H1 (cell line): ENCODE measurements around the gene DGKZ. TPM values are rescaled to one million over a fixed set of nuclear protein-coding genes. Genes with fewer than 3 reads are reported as not detected.

Source experiments
- CTCF ChIA-PET: fragments of 300-600 bp; sonication (Branson Sonifier 250); formaldehyde crosslinking; loops from one replicate; lab custom pipeline; 2021; ENCODE audit not compliant: partially characterized antibody; lab: Charles Lee
- POLR2A ChIA-PET: fragments of 300-600 bp; sonication (Branson Sonifier 250); formaldehyde crosslinking; loops from one replicate; lab custom pipeline; 2021; ENCODE audit warnings: inconsistent platforms; ENCODE audit not compliant: partially characterized antibody; lab: Charles Lee
- DNase-seq, 2 experiments: peaks; one replicate each; pipeline versions ENCODE4 v3.0.0 to v3.0.0-alpha.2; 2010 to 2022; ENCODE audit warnings: low spot score in 2 of 2, low read depth in 1 of 2, mixed read lengths in 1 of 2
- FAIRE-seq: peaks from 2 replicates; lab custom pipeline; 2011; peaks lifted over from hg19 to GRCh38; lab: Jason Lieb, UNC
- H2AFZ ChIP-seq: 2 replicates; pipeline ENCODE4 v1.8.1; 2012; ENCODE audit warnings: low read length, inconsistent platforms
- H2AK5ac ChIP-seq: 2 replicates; pipeline ENCODE4 v1.6.1; 2013; ENCODE audit warnings: low read depth, low read length
- H2BK120ac ChIP-seq: replicated peaks from 2 replicates; pipeline ENCODE3; 2013; ENCODE audit warnings: low read depth, low read length, inconsistent platforms
- H2BK12ac ChIP-seq: 2 replicates; pipeline ENCODE4 v1.6.1; 2013; ENCODE audit warnings: low read depth, low read length
- H2BK15ac ChIP-seq: 2 replicates; pipeline ENCODE4 v1.6.1; 2013; ENCODE audit warnings: low read length
- H2BK20ac ChIP-seq: 2 replicates; pipeline ENCODE4 v1.6.1; 2013; ENCODE audit warnings: low read length
- H2BK5ac ChIP-seq: 2 replicates; pipeline ENCODE4 v1.6.1; 2013; ENCODE audit warnings: low read depth, low read length
- H3K14ac ChIP-seq: 2 replicates; pipeline ENCODE4 v1.6.1; 2013; ENCODE audit warnings: inconsistent platforms; ENCODE audit not compliant: insufficient read length
- H3K18ac ChIP-seq: 2 replicates; pipeline ENCODE4 v1.6.1; 2013; ENCODE audit warnings: low read length; ENCODE audit errors: extremely low read depth
- H3K23ac ChIP-seq: 2 replicates; pipeline ENCODE4 v1.6.1; 2013; ENCODE audit warnings: inconsistent platforms; ENCODE audit not compliant: insufficient read length
- H3K23me2 ChIP-seq: 2 replicates; pipeline ENCODE4 v1.6.1; 2013; ENCODE audit warnings: low read depth, low read length
- H3K27ac ChIP-seq: 2 replicates; pipeline ENCODE4 v1.6.1; 2011; ENCODE audit warnings: low read depth, low read length, inconsistent platforms
- H3K27me3 ChIP-seq, 4 experiments: replicated peaks in 1 of 4; 1 replicate in 1 of 4; 2 replicates in 3 of 4; pipeline versions ENCODE4 v1.6.1 to v1.8.1; 2011 to 2013; ENCODE audit warnings: low read length in 3 of 4, mild to moderate bottlenecking in 3 of 4, inconsistent platforms in 2 of 4, mixed read lengths in 2 of 4, moderate library complexity in 1 of 4; ENCODE audit not compliant: control insufficient read depth in 3 of 4, insufficient read depth in 3 of 4; ENCODE audit errors: extremely low read depth in 1 of 4
- H3K36me3 ChIP-seq, 4 experiments: 2 replicates each; pipeline versions ENCODE4 v1.6.1 to v1.8.1; 2011 to 2013; ENCODE audit warnings: mild to moderate bottlenecking in 4 of 4, low read length in 3 of 4, moderate library complexity in 2 of 4, control low read depth in 1 of 4, inconsistent platforms in 1 of 4; ENCODE audit not compliant: insufficient read depth in 4 of 4, control insufficient read depth in 2 of 4
- H3K4ac ChIP-seq: replicated peaks from 2 replicates; pipeline ENCODE3; 2013; ENCODE audit warnings: low read length, low read depth, mixed read lengths, inconsistent platforms; ENCODE audit not compliant: insufficient read length
- H3K4me1 ChIP-seq, 4 experiments: replicated peaks in 1 of 4; 1 replicate in 1 of 4; 2 replicates in 3 of 4; pipeline versions ENCODE4 v1.6.1 to v1.8.1; 2011 to 2013; ENCODE audit warnings: low read length in 3 of 4, inconsistent platforms in 2 of 4, mixed read lengths in 1 of 4; ENCODE audit not compliant: insufficient read depth in 4 of 4, control insufficient read depth in 3 of 4
- H3K4me2 ChIP-seq, 2 experiments: 2 replicates each; pipeline versions ENCODE4 v1.6.1 to v1.8.1; 2011 to 2013; ENCODE audit warnings: low read depth in 2 of 2, low read length in 2 of 2, control low read depth in 1 of 2, inconsistent platforms in 1 of 2, mild to moderate bottlenecking in 1 of 2; ENCODE audit not compliant: insufficient read depth in 1 of 2
- H3K4me3 ChIP-seq, 4 experiments: fragments of 200-600, 300-600 bp in 1 of 4; sonication (generic), shearing (Covaris generic), sonication (Bioruptor Twin) in 1 of 4; 2 replicates each; pipeline versions ENCODE4 v1.5.1 to v1.8.1; 2011 to 2016; ENCODE audit warnings: low read length in 4 of 4, low read depth in 3 of 4, control low read depth in 2 of 4, inconsistent platforms in 2 of 4, mild to moderate bottlenecking in 2 of 4, mixed read lengths in 1 of 4, moderate library complexity in 1 of 4; ENCODE audit not compliant: insufficient read depth in 2 of 4; ENCODE audit errors: extremely low read depth in 1 of 4
- H3K56ac ChIP-seq: replicated peaks from 2 replicates; pipeline ENCODE3; 2013; ENCODE audit warnings: low read depth, mild to moderate bottlenecking, mixed read lengths, low read length, inconsistent platforms; ENCODE audit not compliant: insufficient read length
- H3K79me1 ChIP-seq: 2 replicates; pipeline ENCODE4 v1.6.1; 2013; ENCODE audit warnings: low read depth, low read length, control low read depth
- H3K79me2 ChIP-seq, 2 experiments: 2 replicates each; pipeline versions ENCODE4 v1.6.1 to v1.8.1; 2012 to 2013; ENCODE audit warnings: low read length in 2 of 2, mild to moderate bottlenecking in 2 of 2, inconsistent platforms in 1 of 2; ENCODE audit not compliant: insufficient read depth in 2 of 2, control insufficient read depth in 1 of 2
- H3K9ac ChIP-seq, 4 experiments: replicated peaks in 1 of 4; 1 replicate in 1 of 4; 2 replicates in 3 of 4; pipeline versions ENCODE4 v1.6.1 to v1.8.1; 2011 to 2013; ENCODE audit warnings: low read depth in 3 of 4, low read length in 3 of 4, control low read depth in 2 of 4, mild to moderate bottlenecking in 2 of 4, moderate library complexity in 2 of 4, inconsistent platforms in 1 of 4; ENCODE audit errors: extremely low read depth in 1 of 4
- H3K9me3 ChIP-seq, 2 experiments: 2 replicates each; pipeline versions ENCODE4 v1.6.1 to v1.8.1; 2012 to 2013; ENCODE audit warnings: mild to moderate bottlenecking in 2 of 2, moderate library complexity in 2 of 2, control low read depth in 1 of 2, inconsistent platforms in 1 of 2, low read depth in 1 of 2, low read length in 1 of 2, mixed read lengths in 1 of 2; ENCODE audit not compliant: insufficient read depth in 2 of 2
- H4K20me1 ChIP-seq, 2 experiments: replicated peaks in 1 of 2; 2 replicates each; pipeline versions ENCODE3 to v1.8.1; 2011 to 2013; ENCODE audit warnings: inconsistent platforms in 2 of 2, low read length in 2 of 2, mild to moderate bottlenecking in 1 of 2; ENCODE audit not compliant: insufficient read depth in 2 of 2, control insufficient read depth in 1 of 2
- H4K5ac ChIP-seq: 2 replicates; pipeline ENCODE4 v1.6.1; 2013; ENCODE audit warnings: low read length, low read depth, mixed read lengths, inconsistent platforms; ENCODE audit not compliant: insufficient read length
- H4K8ac ChIP-seq: 2 replicates; pipeline ENCODE4 v1.8.0; 2013; ENCODE audit warnings: mild to moderate bottlenecking, moderate library complexity, low read length, inconsistent platforms; ENCODE audit not compliant: insufficient read depth; ENCODE audit errors: extremely low read depth
- H4K91ac ChIP-seq: replicated peaks from 2 replicates; pipeline ENCODE3; 2013; ENCODE audit warnings: low read length, mixed read lengths, inconsistent platforms; ENCODE audit not compliant: insufficient read length
- BACH1 ChIP-seq: IDR thresholded peaks from 2 replicates; pipeline ENCODE4 v1.6.1; 2012; ENCODE audit warnings: low read length, improper control_type of control experiment
- BRCA1 ChIP-seq: IDR thresholded peaks from 2 replicates; pipeline ENCODE4 v1.6.1; 2012; ENCODE audit warnings: low read depth, low read length, improper control_type of control experiment
- JUND ChIP-seq: IDR thresholded peaks from 2 replicates; pipeline ENCODE4 v1.6.1; 2011; ENCODE audit warnings: mild to moderate bottlenecking, improper control_type of control experiment, low read length
- RAD21 ChIP-seq, 2 experiments: IDR thresholded peaks in 1 of 2; conservative IDR thresholded peaks in 1 of 2; 2 replicates each; pipeline ENCODE4 v1.6.1; 2011; ENCODE audit warnings: low read depth in 2 of 2, low read length in 2 of 2, improper control_type of control experiment in 1 of 2, inconsistent platforms in 1 of 2, mild to moderate bottlenecking in 1 of 2, moderate library complexity in 1 of 2
- WGBS, 2 experiments: shearing (Covaris generic) in 1 of 2; methylation state at CpG; one replicate each; pipeline versions ENCODE4 v1.1.6 to v1.1.7; 2013 to 2015; ENCODE audit warnings: low lambda C conversion rate in 2 of 2, mixed read lengths in 2 of 2, inconsistent platforms in 1 of 2, low coverage in 1 of 2, missing lambda C conversion rate in 1 of 2; ENCODE audit not compliant: insufficient replicate concordance in 2 of 2, insufficient coverage in 1 of 2, insufficient read length in 1 of 2; ENCODE audit errors: extremely low coverage in 1 of 2, missing lambda C conversion rate in 1 of 2; 5-methylcytosine and 5-hydroxymethylcytosine counted together
- polyA plus RNA-seq, 7 experiments: library from polyadenylated mRNA; depleted of rRNA in 3 of 7; stranded (reverse) in 5 of 7; unstranded in 2 of 7; fragments of >200 nt in 5 of 7; fragments of 200-250 nt in 2 of 7; gene quantifications; 1 replicate in 5 of 7; 2 replicates in 1 of 7; 4 replicates in 1 of 7; pipeline versions ENCODE4 v1.2.1 to v1.2.3, GENCODE V29; 2011 to 2013; ENCODE audit warnings: missing spikeins in 2 of 7, mixed read lengths in 2 of 7
- total RNA-seq: library from RNA; stranded (reverse); fragmentation: NEBNext Ultra II Directional; extraction: Animal tissue kit (Norgen Biotek cat#: 25700); gene quantifications from 2 replicates; pipeline ENCODE4 v1.2.1, GENCODE V29; 2021
- TF ChIP-seq, protein P1 (sequence below), 3 experiments: IDR thresholded peaks; 1 replicate in 2 of 3; 2 replicates in 1 of 3; pipeline versions ENCODE4 v1.5.1 to v1.6.1; 2011; ENCODE audit warnings: low read length in 3 of 3, mild to moderate bottlenecking in 3 of 3, inconsistent platforms in 2 of 3, low read depth in 1 of 3, moderate library complexity in 1 of 3; ENCODE audit not compliant: insufficient read depth in 1 of 3; ENCODE audit errors: control extremely low read depth in 1 of 3

Gene DGKZ
- total and polyA plus RNA-seq, 2 of the 8 experiments (the other 6 are each of a cell fraction or from before 2014, with no cell fraction given): 84.4 to 184 TPM

DNA sequence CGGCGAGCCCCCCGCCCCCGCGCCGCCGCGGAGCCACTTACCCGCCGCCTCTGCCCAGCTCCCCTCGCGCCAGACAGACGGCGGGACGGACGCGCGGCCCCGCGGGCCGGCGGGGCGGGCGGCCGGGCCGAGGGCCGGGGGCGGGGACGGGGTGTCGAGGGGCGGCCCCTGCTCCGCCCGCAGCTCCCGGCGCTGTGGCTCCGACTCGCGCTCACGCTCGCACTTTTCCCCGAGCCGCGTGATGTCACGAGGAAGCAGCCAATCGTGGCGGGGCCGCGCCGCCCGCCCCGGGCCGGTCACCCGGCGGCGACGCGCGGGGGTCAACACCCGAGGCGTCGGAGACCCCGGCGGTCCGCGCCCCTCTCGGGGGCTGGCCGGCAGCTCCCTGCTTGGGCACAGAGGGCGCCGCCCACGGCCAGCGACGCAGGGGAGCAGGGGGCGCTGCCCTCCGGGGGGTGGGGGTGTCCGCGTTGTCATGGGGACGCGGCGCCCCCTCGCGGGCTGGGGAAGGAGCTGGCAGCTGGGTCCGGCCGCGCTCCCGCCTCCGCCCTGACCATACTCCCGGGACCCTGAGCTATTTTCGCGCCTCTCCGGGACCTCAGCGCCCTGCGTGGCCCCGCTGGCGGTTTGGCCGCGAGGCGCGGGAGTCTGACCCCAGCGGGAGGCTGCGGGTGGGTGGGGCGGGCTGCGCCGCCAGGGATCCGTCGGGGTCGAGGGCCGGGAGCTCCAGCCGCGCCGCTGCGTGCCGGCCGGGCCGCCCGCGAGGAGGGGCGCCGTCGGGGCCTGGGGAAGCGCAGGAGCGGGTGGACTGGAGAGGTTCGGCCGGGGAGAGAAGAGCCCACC lies 44.5 kb downstream of the DGKZ start, which contains the start of gene CHRM4:
Gene CHRM4, minus strand, starts transcription at position 199 of the 843 bp plus-strand sequence. CDS start 5,219 bp downstream, outside the sequence.
- Histone ChIP-seq H3K9ac (no peak within 1 kb of the TSS), H3K4me3 (peak within 1 kb of the TSS; percentile 28 to 62 (median 50)), H2BK12ac (no peak within 1 kb of the TSS), H2BK20ac (no peak within 1 kb of the TSS), H3K23me2 (peaks cover 30% of the 10 kb centered on the region), H2BK15ac (no peak within 1 kb of the TSS), H3K36me3 (peaks cover 0 to under 1% (median 0%) of the 10 kb centered on the region in 4 experiments; a peak in 1 of 8 replicates), H3K79me2 (no peaks in the 10 kb centered on the region), H4K20me1 (peaks cover 1 to 14% of the 10 kb centered on the region in 2 experiments), H3K14ac (no peak within 1 kb of the TSS), H3K27me3 (peaks cover 19 to 49% (median 40%) of the 10 kb centered on the region in 4 experiments), H3K18ac (no peak within 1 kb of the TSS; the same call in 1 of the 2 replicates), H3K4ac (no peak within 1 kb of the TSS), H4K8ac (peak within 1 kb of the TSS; percentile 12), H3K79me1 (no peaks in the 10 kb centered on the region), H2BK5ac (no peak within 1 kb of the TSS), H3K9me3 (no peaks in the 10 kb centered on the region; a peak in 1 of 4 replicates), H4K5ac (no peak within 1 kb of the TSS), H3K56ac (no peak within 1 kb of the TSS), H2BK120ac (no peak within 1 kb of the TSS), H3K27ac (no peak within 1 kb of the TSS)
- DNase-seq: peak in 1 of 2 experiments; percentile 82
- WGBS, 2 experiments: 4% methylated on average over 30 of the region's 123 CpGs; no CpG with 5 or more reads in 1 of the 2 experiments
- POLR2A ChIA-PET: interaction anchor here (1.0 to 4.9 kb wide), 9 partner anchors 8 to 271 kb away, joined by 3 to 35 read pairs (median 4); partner anchors contain the start of gene MDK
- CTCF ChIA-PET: interaction anchor here (0.6 to 7.7 kb wide), 22 partner anchors 8 to 309 kb away, joined by 3 to 124 read pairs (median 4); partner anchors contain the start of genes ARHGAP1 and ATG13
- TF ChIP-seq JUND (no peak), RAD21 (IDR thresholded peaks at IDR 0.05 in 1 of 2, conservative IDR thresholded peaks at IDR 0.05 in 1 of 2; ENCODE audit: low read depth in 2 of 2, low read length in 2 of 2) (peak; percentile 27 to 49; a peak in 3 of 4 replicates), BRCA1 (no peak), BACH1 (0 out of 2 replicates have a peak, but pooled peaks have one; percentile 13)
- TF ChIP-seq, protein P1, sequence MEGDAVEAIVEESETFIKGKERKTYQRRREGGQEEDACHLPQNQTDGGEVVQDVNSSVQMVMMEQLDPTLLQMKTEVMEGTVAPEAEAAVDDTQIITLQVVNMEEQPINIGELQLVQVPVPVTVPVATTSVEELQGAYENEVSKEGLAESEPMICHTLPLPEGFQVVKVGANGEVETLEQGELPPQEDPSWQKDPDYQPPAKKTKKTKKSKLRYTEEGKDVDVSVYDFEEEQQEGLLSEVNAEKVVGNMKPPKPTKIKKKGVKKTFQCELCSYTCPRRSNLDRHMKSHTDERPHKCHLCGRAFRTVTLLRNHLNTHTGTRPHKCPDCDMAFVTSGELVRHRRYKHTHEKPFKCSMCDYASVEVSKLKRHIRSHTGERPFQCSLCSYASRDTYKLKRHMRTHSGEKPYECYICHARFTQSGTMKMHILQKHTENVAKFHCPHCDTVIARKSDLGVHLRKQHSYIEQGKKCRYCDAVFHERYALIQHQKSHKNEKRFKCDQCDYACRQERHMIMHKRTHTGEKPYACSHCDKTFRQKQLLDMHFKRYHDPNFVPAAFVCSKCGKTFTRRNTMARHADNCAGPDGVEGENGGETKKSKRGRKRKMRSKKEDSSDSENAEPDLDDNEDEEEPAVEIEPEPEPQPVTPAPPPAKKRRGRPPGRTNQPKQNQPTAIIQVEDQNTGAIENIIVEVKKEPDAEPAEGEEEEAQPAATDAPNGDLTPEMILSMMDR (IDR thresholded peaks at IDR 0.05; ENCODE audit: control extremely low read depth in 1 of 3, insufficient read depth in 1 of 3, low read depth in 1 of 3, low read length in 3 of 3): peak in 2 of 3 experiments; percentile 45 to 58; a peak in 3 of 4 replicates
- TF ChIP-seq, all 59 proteins: peak for 3
- no peak within 1 kb of the TSS for H4K91ac ChIP-seq
- no peak within 1 kb of the TSS for H3K23ac ChIP-seq
- H2AK5ac ChIP-seq: no peak within 1 kb of the TSS
- H3K4me1 ChIP-seq: peaks cover 3 to 18% (median 16%) of the 10 kb centered on the region in 4 experiments
- H2AFZ ChIP-seq: no peak within 1 kb of the TSS
- H3K4me2 ChIP-seq: peak within 1 kb of the TSS; percentile 69 to 95
- FAIRE-seq: no peak
